Tongue (tissue), 3 donors: ENCODE measurements around the gene AFMID. TPM values are rescaled to one million over a fixed set of nuclear protein-coding genes. Genes with fewer than 3 reads are reported as not detected.

Experiments used
- DNase-seq: peaks from one replicate; pipeline ENCODE4 v3.0.0-alpha.2; 2015
- small RNA-seq: library from RNA; depleted of rRNA; stranded (forward); fragments of <200 nt; gene quantifications from one replicate; pipeline ENCODE3, GENCODE V24; 2014; ENCODE audit warnings: low replicate concordance
- total RNA-seq: library from RNA; depleted of rRNA; stranded (reverse); fragments of >200 nt; gene quantifications from one replicate; pipeline ENCODE4 v1.2.3, GENCODE V29; 2014

The AFMID gene
- total RNA-seq, 1 donor from 2014 or later = 16.6 TPM

GRCh38 chr17:78255029-78255656 is 68.0 kb downstream of the AFMID start:
- DNase-seq = no peak

- DNase-seq = no peak
Measured at GRCh38 chr17:78255953-78256706, 69.0 kb downstream of the AFMID start.

GRCh38 chr17:78256707-78257591 is 69.8 kb downstream of the AFMID start:
- DNase-seq = no peak

Small RNA genes lying within 50 kb of the gene (small RNA-seq; reads per million reads assigned to genes)
- gene AC087645.1 = not detected

Other genes with a start within 250 kb of the AFMID start
- gene TNRC6C, start 228.7 kb upstream of the AFMID start, total RNA-seq = 20.9 TPM
- gene TMC6, start 58.6 kb upstream of the AFMID start, total RNA-seq = 16.8 TPM
- 3.2 TPM for gene TMC8, start 56.6 kb upstream of the AFMID start, total RNA-seq
- 0.51 TPM for gene C17orf99, start 41.0 kb upstream of the AFMID start, total RNA-seq
- 59.2 TPM for gene SYNGR2, start 18.8 kb upstream of the AFMID start, total RNA-seq
- gene TK1, start 310 bp upstream of the AFMID start, total RNA-seq = 19.5 TPM
- 20.1 TPM for gene BIRC5, start 26.9 kb downstream of the AFMID start, total RNA-seq
- not detected for gene TMEM235, start 44.3 kb downstream of the AFMID start, total RNA-seq
- 29.0 TPM for gene SOCS3, start 172.7 kb downstream of the AFMID start, total RNA-seq
- 37.7 TPM for gene PGS1, start 191.3 kb downstream of the AFMID start, total RNA-seq